GM18526 (cell line): ENCODE measurements around the gene UBB.
A peak's percentile ranks its signal among the peaks of the same experiment; 100 is the strongest.

Source experiments
- POLR2A ChIP-seq: IDR thresholded peaks from 3 replicates; pipeline ENCODE4 v1.6.1; 2011; ENCODE audit not compliant: insufficient read length; ENCODE audit errors: extremely low read depth

The UBB gene

DNA sequence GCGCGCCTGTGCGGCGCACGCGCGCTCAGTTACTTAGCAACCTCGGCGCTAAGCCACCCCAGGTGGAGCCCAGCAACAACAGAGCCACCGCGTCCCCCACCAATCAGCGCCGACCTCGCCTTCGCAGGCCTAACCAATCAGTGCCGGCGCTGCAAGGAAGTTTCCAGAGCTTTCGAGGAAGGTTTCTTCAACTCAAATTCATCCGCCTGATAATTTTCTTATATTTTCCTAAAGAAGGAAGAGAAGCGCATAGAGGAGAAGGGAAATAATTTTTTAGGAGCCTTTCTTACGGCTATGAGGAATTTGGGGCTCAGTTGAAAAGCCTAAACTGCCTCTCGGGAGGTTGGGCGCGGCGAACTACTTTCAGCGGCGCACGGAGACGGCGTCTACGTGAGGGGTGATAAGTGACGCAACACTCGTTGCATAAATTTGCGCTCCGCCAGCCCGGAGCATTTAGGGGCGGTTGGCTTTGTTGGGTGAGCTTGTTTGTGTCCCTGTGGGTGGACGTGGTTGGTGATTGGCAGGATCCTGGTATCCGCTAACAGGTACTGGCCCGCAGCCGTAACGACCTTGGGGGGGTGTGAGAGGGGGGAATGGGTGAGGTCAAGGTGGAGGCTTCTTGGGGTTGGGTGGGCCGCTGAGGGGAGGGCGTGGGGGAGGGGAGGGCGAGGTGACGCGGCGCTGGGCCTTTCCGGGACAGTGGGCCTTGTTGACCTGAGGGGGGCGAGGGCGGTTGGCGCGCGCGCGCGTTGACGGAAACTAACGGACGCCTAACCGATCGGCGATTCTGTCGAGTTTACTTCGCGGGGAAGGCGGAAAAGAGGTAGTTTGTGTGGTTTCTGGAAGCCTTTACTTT, at the start of gene UBB:
Gene UBB, plus strand, starts transcription at position 452 of the 856 bp plus-strand sequence. CDS start 817 bp downstream, outside the sequence.
- TF ChIP-seq POLR2A: peak; percentile 100

- TF ChIP-seq POLR2A: no peak
Observed at GRCh38 chr17:16338391-16338790, 42.5 kb upstream of the UBB start.

- no peak for TF ChIP-seq POLR2A
Observed at GRCh38 chr17:16339402-16339801, 41.5 kb upstream of the UBB start.

DNA sequence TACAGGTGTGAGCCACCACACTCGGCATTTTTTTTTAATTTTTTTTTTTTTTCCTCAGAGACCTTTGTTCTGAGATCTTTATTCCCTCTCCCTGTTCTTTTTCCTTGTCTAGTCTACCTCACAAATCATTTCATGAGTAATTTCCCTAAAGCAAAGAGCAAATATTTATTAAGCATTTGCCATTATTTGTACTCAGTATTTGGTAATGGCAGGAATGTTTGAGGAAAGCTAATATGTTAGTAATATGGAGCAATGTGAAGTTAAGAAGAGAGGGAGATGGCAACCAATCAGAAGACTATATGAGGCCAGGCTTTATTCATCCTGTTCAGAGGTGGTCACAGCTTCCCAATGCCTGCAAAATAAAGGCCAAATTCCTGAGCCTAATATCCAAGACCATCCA, 40.9 kb upstream of the UBB start:
- TF ChIP-seq POLR2A: no peak

GRCh38 chr17:16342979-16343378, 37.9 kb upstream of the UBB start:
- no peak for TF ChIP-seq POLR2A

GRCh38 chr17:16343569-16343968, 37.3 kb upstream of the UBB start:
- TF ChIP-seq POLR2A: no peak

DNA sequence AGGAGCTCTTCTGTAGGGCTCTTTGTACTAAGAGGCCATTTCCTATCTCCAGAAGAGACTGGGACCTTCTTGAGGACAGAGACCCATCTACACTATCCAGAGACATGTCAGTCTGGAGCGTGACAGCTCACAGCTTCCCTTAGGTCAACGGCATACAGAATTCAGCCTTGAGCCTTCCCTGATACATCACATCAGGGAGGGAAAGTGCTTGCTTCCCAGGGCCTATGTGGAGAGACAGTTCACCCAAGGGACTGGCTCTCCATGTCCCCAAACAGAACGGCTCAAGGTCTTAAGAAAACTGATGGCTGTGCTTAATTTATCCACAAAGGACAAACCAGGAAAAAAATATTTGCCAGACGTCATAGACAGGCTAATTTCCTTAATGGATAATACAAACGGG, 35.3 kb upstream of the UBB start:
- TF ChIP-seq POLR2A: no peak

DNA sequence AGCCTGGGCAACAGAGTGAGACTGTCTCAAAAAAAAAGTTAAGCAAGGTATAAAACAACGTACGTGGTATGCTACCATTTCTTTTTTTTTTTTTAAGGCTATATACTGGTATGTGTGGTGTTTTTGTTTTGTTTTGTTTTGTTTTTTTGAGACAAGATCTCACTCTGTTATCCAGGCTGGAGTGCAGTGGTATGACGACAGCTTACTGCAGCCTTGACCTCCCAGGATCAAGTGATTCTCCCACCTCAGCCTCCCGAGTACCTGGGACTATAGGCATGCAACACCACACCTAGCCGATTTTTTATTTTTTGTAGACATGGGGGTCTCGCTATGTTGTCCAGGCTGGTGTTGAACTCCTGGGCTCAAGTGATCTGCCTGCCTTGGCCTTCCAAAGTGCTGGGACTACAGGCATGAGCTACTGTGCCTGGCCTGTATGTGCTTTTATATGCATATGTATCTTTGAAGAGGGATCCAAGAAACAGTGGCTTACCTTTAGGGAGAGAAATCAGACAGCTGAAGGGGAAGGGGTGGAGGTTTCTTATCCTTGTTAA, 34.1 kb upstream of the UBB start:
- TF ChIP-seq POLR2A: no peak

DNA sequence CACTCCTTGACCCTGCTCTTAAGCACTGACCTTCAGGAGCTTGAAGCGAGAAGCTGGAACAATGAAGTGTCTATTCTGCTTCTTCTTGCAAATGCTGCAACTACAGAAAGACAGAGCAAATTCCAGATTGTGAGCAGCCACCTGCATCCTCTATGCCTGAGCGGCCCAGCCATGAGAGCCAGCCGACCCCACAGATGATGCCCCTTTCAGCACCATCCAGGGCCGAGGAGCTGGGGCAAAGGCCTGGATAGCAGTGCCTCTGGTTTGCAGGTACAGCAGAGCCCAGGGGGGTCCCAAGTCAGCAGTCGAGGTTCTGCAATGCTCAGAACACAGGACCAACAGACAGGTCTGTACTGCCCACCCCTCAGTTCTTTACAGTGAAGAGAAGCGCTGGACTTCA, 32.3 kb upstream of the UBB start:
- no peak for TF ChIP-seq POLR2A

DNA sequence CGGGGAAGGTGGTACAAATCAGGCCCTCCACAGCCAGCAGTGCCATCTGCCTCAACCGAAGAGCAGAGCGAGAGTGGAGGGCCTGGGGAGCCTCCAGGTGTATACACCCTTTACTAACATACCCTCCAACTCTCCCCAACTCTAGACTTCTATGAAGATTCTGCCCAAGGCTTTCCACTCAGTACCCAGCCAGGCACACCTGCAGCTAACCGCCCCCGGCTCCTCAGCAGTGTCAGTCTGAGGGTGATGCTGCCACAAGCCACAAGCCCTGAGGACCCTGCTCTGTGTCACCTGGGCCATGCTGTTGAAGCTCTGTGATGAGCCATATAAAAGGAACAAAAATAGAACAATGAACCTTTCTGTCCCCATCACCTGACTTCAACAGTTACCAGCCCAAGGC, 31.5 kb upstream of the UBB start:
- no peak for TF ChIP-seq POLR2A

GRCh38 chr17:16351831-16352230, 29.1 kb upstream of the UBB start:
- no peak for TF ChIP-seq POLR2A

GRCh38 chr17:16352303-16352666, 28.6 kb upstream of the UBB start:
- no peak for TF ChIP-seq POLR2A

DNA sequence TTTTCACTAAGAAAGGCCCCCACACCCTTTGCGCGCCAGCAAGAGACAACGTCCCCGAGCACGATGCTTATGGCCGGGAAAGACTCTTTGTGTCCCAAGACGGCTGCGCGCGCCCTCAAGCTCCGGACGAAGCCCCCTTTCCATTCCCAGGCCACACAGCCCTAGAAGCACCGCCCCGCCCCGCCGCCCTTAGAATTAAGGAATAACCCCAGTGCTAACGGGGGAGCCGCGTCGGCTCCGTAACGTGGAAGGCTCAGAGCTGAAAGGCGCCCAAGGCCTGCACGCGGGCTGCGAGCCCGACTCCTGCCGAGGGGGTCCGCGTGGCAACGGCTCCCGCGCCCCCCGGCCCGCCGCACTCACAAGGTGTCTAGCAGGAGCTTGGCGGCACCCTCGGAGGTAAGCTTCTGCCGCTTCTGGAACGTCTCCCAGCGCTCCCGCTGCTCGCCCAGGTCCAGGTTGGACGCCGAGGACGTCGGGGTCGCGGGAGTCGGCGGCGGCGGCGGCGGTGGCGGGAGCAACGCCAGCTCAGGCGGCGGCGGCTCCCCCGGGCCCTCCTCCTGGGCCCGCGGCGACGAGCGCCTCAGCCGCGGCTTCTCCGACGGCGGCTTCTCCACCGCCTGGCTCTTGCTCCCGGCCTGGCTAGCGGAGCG, 28.1 kb upstream of the UBB start:
- no peak for TF ChIP-seq POLR2A

- TF ChIP-seq POLR2A: peak; percentile 71
Observed at GRCh38 chr17:16353317-16354174, 27.3 kb upstream of the UBB start, which contains the start of gene CENPV. TSS of gene CENPV (minus strand) at chr17:16353469. CDS start at chr17:16353436, 33 bp downstream.

- no peak for TF ChIP-seq POLR2A
Observed at GRCh38 chr17:16354585-16354984, 26.3 kb upstream of the UBB start.
